Cerebellar nuclear complex (tissue), 1 donor: ENCODE results near the gene EIF1.
"Not testable (repeated sequence)": the region's sequence is repeated elsewhere in the genome, so short reads cannot be mapped to it uniquely, and the experiment has no call there.

ENCODE experiments used
- DNase-seq, 2 experiments: peaks; one replicate each; lab custom pipeline; 2025; lab: John Stamatoyannopoulos, UW

The EIF1 gene

DNA sequence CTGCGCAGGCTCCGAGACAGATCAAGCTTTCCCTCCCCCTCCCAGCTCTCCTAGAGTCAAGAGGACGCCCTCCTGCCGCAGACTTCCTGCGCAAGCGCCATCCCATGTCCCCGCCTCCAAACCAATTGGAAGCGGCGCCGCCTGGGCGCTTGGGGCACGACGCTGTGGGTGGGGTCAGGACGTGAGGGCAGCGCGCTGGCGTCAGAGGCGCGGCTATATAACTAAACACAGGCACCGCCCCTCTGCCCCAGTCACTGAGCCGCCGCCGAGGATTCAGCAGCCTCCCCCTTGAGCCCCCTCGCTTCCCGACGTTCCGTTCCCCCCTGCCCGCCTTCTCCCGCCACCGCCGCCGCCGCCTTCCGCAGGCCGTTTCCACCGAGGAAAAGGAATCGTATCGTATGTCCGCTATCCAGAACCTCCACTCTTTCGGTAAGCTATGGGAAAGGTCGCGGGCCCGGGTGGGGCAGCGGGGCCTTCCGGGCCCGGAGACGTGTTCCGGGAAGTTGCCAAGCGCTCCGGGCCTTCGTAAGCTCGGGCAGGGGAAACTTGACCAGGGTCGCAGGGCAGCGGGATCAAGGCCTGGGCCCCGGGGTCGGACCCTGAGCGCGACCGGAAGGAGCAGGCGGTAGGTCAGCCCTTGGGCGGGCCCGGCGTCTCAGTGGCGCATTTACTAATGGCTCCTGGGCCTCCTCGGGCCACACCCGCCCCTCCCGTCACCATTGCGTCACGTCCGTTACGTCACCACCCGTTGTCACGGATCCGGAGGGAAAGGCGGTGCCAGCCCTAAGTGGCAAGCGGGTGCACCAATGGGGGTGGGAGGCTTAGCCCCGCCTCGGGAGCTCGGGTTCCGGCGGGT lies at the start of gene EIF1:
TSS of gene EIF1 (plus strand) at position 245 of the 856 bp plus-strand sequence. CDS start at position 399, 154 bp downstream.
- peak; percentile 97 to 99 for DNase-seq

DNA sequence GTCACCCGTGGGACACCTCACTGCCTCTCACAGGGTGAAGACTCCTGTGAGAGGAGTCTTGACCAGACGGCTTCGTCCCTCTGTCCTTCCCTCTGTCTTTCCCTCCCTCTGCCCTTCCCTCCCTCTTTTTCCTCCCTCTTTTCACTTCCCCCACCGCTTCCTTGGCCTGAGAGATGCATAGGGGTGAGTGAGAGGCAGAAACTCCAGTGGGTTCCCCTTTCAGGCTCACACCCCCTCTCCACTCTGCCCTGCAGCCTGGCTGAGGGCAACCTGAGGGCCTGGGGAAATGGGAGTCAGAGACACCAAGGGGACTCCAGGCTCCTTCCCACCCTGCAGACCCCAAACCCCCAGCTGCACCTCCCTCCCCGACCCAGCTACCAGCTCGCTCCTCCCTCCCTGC lies 49.7 kb upstream of the EIF1 start:
- no peak for DNase-seq

DNA sequence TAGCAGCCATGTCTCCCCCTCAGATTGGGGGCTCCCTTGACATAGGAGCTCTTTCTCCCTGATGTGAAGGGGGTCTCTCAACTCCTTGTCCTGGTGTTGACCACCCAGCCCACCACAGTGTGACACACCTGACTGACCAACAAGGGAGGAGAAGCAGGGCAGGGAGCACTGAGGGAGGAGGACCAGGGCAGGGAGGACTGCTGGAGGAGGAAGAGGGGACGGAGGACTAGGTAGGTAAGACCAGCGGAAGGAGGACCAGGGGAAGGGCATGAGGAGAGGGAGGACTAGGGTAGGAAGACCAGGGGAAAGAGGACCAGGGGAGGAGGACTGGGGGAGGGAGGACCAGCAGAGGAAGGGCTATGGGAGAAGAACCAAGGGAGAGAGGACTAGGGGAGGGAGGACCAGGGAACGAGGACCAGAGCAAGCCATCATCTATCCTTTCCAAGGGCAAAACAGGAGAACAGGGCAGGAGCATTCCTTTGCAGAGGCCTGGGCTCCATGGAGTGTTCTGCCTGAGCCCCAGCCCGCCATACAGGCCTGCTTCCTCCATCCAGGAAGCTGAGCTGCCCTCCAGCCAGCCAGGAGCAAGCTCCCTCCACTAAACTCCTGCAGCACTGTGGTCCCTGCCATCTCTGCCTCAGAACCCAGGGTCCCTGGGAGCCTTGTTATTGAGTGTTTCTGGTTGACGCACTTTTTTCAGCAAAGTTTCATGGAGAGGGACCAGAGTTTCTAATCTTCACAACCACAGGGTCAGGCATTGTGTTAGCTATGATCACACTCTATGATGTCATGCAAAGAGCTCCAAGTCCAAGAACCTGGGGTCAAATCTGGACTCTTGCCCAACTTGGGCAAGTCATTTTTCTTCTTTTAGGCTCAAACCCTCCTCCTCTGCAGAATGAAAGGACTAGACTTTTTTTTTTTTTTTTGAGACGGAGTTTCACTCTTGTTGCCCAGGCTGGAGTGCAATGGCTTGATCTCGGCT lies 48.9 kb upstream of the EIF1 start:
- no peak for DNase-seq

DNA sequence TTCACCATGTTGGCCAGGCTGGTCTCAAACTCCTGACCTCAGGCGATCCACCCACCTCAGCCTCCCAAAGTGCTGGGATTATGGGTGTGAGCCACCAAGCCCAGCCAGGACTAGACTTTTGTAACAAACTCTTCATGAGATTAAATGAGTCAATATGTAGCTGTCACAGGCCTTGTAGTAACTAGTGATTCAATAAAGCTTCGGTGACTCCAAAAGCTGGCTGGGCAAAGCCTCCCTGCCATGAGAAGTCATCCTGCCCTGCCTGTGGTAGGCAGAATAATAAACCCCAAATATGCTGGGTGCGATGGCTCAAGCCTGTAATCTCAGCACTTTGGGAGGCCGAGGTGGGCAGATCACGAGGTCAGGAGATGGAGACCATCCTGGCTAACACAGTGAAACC lies 48.1 kb upstream of the EIF1 start:
- not testable (repeated sequence) for DNase-seq

DNA sequence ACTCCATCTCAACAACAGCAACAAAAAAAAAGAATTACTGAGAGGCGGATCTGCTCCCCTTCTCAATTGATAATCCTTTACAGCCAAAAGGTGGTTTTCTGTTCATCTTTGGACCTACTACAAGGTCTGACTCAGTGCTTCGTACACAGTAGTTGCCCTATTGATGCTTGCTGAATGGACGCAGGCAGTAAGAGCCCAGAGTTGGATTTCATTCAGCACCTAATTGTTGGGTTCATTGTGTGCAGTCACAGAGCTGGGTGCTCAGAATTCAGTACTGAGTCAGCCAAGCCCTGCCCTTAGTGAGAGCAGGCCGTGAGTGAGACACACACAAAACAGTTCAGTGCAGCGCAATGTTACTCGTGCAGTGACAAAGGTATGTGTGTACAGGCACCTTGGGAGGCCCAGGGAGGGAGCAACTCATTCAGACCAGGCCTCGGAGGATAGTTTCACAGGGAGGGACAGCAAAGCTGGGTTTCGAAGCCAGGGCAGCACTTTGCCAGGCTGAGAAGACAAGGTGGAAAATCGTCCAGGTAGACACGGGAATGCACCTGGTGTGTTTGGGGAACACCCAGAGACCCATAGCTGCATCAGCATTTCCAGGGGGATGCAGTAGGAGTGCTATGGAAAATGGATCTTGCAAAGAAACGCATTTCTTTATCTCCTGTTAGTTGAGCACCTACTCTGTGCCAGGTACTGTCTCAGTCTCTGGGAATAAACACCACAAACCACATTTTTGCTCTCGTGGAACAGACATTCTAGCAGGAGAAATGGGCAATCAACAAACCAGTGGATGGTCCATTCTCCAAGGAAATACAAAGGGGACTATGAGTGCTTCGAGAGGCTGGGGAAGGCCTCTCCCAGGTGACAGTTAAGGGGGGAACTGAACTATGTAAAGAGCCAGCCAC lies 46.2 kb upstream of the EIF1 start:
- DNase-seq, result no peak

DNA sequence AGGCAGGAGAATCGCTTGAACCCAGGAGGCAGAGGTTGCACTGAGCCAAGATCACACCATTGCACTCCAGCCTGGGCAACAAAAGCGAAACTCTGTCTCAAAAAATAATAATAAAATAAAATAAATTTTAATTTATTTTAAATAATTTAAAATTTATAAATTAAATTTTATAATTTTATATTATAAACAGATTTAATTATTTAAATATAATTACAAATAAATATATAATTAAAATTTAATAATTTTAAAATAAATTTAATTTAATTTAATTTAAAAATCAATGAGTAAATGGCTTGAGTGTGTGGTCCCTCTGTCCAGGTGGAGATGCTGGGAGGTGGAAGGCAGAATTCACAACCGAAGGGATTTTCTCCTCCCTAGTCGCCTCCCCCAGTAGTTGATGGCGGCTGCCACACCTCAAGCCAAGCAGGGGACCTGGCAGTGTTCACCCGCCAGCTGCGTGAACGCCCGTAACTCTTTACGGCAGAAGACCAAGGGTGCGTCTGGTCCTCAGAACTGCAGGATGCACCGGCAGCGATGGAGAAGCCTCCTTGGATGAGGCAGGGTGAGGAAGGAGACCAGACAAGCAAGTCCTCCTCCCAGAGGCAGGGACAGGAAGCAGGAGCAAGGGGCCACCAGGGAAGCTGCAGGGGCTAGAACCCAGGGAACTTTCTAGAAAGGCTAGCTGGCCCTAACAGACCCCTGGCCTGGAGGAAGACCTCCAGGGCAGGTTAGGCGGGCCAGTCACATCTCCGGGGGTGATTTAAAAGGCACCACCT lies 41.5 kb upstream of the EIF1 start:
- no peak for DNase-seq

DNA sequence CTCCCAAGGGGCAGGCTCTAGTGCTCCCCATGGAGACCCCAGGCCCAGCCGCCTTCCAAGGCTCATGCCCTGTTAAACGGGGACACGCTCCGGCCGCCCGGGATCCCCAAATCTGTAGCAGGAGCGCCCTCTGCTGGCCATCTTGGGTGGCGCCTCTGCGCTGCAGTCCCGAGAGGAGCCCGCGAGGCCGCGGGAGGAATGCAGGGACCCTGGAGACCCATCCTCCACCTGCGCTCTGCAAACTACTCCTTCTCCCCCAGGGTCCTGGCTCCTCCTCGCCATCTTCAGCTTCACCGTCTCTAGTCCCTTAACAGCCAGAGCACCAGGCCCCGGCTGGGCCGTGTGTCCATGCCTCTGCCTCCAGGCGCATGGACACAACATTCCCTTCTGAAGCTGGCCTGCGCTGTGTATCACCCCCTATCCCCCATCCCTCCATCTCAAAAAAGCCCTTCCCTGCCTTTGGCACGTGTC lies 40.7 kb upstream of the EIF1 start:
- DNase-seq, result peak in 1 of 2 experiments; percentile 59

DNA sequence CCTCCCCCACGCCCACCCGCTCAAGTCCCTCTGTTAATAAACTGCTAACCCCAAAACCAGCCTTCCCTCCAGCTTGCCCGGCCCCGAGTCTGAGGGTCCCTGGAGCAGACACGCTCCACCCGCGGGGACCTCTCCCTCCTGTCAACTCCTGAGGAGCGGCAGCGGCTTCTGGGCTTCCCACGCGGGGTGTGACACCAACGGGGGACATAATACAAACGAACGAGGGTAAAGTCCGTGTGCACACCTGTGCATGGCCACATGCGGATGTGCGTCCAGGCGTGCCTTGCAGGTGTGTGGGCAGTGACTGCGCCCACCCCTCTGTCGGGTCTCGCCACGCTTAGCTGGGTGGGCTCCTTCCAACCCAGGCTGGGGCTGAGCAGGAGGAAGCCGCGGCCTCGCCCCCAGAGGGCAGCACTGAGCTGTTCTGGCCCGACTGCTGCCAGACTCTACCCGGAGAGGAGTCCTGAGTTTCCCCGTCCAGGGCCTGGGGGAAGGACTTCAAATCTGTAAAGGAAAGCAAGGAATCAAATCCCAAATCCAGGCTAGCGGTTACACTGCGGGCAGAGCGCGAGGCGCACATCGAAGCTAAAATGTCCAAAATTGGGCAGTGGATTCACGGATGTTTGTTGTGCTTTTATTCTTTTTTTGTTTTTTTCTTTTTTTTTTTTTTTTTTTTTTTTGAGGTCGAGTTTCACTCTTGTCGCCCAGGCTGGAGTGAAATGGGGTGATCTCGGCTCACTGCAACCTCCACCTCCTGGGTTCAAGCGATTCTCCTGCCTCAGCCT lies 40.1 kb upstream of the EIF1 start:
- peak in 1 of 2 experiments; percentile 43 for DNase-seq

DNA sequence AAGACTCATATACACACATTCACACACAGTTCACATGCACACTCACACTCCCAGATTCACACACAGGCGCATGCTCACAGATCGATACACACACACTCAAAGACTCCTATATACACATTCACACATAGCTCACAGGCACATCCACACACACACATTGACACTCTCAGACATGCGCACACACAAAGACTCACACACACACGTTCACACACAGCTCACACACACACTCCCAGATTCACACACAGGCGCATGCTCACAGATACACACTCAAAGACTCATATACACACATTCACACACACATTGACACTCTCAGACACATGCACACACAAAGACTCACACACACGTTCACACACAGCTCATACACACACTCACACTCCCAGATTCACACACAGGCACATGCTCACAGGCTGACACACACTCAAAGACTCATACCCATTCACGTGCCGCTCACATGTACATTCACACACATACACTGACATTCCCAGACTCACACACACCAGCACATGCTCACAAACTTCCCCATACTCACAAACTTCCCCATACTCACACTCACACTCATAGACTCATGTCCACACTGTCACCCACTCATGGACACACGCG lies 38.7 kb upstream of the EIF1 start:
- DNase-seq, result no peak

DNA sequence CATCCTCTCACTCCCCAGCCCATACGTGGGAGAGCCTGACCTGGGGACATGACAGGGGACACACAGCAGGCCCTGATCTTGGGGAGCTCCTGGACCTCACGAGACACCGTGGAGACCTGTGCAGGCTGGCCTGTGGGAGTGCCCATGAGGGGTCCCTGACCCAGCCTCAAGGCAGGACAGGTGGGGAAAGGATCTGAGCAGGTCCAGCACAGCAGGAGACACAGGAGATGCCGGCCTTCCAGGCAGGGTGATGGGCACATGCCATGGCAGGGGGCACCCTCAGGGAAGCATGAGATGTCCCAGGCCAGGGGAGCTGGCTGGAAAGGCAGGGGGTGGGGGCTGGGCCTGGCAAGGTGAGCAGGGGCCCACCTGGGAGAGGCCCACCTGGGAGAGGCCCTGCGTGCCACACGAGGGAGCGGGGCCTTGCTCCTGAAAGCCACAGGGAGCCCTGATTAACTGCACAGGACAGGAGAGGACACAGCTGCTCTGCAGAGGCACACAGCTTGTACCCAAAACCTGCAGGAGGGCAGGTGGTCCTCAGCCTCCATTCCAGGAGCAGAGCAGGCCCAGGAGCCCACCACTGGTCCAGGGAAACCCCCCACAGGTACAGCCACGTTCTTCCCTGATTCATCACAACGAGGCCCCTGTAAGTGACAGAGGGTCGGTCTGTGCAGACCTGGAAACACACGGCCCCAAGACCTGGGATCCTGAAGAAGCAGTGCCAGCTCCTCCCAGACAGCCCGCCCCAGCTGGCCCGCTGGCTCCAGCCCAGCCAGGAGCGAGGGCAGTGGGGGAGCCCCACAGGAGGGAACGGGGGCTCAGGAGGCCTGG lies 37.7 kb upstream of the EIF1 start:
- DNase-seq, result no peak

DNA sequence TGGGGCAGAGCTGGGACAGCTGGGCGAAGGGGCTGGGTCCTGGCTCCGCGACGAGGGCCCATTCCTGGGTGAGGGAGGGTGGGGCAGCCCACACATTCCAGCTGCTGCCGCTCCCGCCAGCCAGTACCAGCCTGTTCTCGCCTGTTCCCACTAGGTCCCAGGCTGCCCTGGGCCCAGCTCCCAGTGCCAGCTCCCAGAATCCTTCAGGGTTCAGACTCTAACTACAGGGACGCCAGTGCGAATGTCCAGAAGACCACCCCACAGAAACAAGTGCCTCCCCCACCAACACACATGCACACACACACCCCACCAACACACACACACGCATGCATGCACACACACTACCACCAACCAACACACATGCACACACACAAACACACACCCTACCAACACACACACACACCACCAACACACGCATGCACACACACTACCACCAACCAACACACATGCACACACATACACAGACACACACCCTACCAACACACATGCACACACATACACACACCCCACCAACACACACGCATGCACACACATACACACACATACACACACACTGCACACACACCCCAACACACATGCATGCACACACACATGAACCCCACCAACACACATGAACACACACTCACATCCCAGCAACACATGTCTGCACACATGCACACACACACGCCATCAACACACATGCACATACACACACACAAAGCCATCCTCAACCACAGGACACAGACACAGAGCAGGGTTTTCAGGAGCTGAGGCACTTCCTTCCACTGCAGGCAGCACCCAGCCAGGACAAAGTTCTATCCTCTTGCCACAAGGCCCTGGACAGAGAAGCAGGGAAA lies 36.8 kb upstream of the EIF1 start:
- DNase-seq, result no peak

DNA sequence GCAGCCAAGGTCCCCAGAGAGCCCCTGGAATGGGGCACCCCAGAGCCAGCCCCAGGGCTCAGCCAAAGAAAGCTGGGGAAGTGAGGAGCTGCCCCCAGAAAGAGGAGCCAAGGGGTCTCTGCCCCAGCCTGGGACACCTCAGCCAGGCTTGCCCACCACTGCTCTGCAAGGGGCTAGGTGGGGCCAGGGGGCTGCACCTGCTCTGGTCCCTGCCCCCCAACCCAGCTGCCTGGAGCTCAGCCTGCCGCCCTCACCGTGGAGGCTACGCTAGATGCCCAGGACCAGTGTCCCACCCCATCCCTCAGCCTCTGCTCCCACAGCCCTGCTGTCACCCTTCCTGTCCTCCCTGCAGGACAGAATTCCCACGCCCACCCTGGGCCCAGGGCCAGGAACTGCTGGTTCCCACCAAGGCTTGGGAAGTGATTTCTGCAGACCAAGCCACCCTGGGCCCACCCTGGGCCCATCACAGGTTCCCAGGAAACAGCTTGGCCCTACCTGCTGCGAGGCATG lies 36.2 kb upstream of the EIF1 start:
- DNase-seq, result no peak

DNA sequence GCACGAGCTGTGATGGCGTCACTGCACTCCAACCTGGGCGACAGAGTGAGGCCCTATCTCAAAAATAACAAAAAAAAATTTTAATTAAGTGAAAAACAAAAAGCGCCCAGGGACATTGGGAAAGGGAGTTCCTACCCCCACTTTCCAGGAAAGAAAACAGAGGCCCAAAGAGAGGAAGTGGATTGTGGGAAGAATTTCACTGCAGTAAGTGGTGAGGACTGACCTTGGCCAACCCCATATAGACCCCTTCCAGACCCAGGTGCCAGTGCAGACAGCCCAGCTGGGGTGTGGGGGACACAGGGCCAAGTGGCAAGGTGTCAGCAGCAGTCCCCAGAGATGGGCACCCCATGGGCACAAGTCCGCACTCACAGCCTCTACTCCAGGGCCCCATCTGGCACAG lies 35.3 kb upstream of the EIF1 start:
- DNase-seq, result no peak

DNA sequence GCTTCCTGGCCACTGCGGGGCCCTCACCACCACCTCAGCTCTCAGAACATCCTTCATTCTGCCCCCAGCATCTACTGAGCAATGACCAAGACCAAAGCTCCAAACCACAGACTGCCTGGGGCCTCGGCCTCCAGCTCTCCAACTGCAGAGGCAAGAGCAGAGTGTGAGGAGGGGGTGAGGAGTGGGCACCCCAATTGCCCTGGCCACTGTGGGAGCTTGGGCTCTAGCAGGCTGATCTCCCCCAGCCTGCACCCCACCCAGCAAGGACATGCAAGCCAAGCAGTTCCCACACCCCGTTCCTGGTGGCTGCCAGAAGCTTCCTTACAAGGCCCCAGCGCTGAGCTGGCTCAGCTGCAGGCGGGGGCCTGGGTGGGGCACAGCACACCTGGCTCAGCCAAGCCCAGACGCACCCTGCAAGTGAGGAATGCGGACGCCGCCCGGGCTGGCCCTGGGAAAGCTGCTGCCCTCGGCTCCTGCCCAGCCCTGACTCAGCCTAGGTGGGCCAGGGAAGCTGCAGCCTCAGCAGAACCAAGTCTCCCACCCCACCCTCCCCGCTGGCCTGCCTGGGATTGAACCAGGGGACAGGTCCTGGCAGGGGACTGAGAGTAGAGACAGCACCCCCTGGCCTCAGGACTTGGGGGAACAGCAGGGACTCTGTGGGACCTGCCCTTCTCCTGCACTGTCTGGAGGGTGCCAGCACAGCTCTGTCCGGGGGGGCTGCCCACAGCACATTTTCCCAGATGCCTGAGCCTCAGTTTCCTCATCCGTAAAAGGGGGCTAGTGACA lies 34.6 kb upstream of the EIF1 start:
- no peak for DNase-seq

DNA sequence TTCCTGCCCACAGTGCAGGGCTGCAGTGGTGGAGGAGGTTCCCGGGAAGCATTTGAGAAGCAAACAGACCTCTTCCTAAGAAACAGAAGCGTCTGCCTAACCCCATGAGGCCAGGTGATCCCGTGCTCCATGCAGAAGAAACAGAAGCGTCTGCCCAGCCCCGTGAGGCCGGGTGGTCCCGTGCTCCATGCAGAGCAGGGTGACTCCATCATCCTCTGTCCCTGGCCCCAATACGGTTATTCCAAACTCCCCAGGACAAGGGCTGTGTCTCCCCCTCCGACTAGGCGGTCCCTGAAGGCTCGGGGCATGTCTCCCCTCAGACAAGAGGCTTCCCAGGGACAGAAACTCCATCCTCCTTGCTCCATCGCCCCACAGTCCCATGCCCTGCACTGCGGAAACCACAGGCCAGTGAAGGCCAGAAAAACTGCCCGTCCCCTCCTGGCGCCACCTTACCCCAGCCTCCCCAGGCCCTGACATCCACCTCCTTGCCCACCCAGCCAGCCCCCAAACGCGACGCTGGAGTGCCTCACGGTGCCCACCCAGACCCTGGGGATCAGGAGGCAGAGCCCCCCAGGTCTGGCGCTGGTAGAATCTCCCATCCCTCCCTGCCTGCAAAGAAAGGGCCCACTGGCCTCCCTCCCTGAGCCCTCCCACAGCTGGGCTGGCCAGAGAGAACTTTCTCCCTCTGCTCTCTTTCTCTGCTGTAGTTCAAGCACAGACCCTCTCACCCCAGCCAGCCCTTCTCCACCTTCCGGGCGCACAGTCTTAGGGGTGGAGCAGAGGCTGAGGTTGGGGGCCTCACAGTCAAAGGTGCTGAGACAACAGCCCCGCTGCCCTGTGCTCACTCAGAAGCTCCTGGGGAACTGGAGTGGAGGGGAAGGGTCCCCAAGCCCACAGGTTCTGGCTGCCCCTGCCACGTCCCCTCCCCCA lies 33.7 kb upstream of the EIF1 start:
- no peak for DNase-seq
